ENCODE results near the gene SHISA2.
"Not testable (repeated sequence)": the region's sequence is repeated elsewhere in the genome, so short reads cannot be mapped to it uniquely, and the experiment has no call there.

The SHISA2 gene

DNA sequence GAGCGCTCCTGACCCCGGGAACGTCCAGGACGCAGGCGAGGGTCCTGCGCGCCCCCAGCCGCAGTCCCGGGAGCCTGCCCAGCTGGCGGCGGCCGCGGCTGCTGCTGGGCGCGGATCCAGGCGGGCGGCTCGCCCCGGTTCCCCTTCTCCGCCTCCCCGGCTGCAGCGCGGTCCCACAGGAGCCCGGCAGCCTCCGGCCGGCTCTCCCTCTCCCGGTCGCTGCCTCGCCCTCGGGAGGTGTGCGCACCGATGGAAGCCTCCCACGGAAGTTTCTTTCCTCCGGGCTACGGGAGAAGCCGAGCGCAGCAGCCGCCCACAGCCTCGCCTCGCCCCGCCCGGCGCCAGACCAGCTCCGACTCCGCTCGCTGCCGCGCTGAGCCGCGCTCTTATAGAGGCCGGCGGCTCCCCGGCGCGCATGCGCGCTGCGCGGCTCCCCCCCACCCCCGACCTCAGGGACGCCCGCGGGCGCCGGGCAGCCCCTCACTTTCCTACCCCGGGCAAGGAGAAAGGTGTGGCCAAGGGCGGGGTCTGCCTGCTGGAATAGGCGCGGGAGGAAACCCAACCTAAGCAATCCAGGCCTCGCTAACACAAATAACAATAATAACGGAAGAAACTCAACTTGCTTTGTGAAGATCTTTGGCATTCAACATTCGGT is at the start of gene SHISA2:
TSS of gene SHISA2 (minus strand) at position 360 of the 655 bp plus-strand sequence. CDS start 1,041 bp downstream, outside the sequence.
- Histone ChIP-seq H3K9me3 (peaks cover 24% of the 10 kb centered on the region), H3K36me3 (peaks cover under 1% of the 10 kb centered on the region; the same call in 1 of the 2 replicates), H3K4me1 (peaks cover 41% of the 10 kb centered on the region), H3K9ac (peak within 1 kb of the TSS; percentile 68), H3K4me2 (peak within 1 kb of the TSS; percentile 78), H3K4me3 (peak within 1 kb of the TSS; percentile 73), H3K27ac (peak within 1 kb of the TSS; percentile 33; the same call in 1 of the 2 replicates), H4K20me1 (peaks cover 33% of the 10 kb centered on the region), H3K27me3 (peaks cover 29% of the 10 kb centered on the region)
- no peak for TF ChIP-seq Cebpa-rat (IDR thresholded peaks at IDR 0.05)

GRCh38 chr13:26095846-26096610 is 44.2 kb upstream of the SHISA2 start:
- H4K20me1 ChIP-seq = no peaks in the 10 kb centered on the region

GRCh38 chr13:26095338-26095737 is 43.5 kb upstream of the SHISA2 start:
- no peak overlapping the region for H3K4me3 ChIP-seq
- H3K4me2 ChIP-seq = no peak overlapping the region
- no peak overlapping the region for H3K27ac ChIP-seq
- no peaks in the 10 kb centered on the region for H3K27me3 ChIP-seq
- H3K36me3 ChIP-seq = no peaks in the 10 kb centered on the region
- TF ChIP-seq Cebpa-rat (IDR thresholded peaks at IDR 0.05) = no peak
- no peak overlapping the region for H3K9ac ChIP-seq
- H4K20me1 ChIP-seq = no peaks in the 10 kb centered on the region
- no peaks in the 10 kb centered on the region for H3K4me1 ChIP-seq
- peaks cover 5% of the 10 kb centered on the region for H3K9me3 ChIP-seq

More at GRCh38 chr13:26095846-26096610, 44.2 kb upstream of the SHISA2 start:
- no peak for TF ChIP-seq Cebpa-rat (IDR thresholded peaks at IDR 0.05)
- no peak overlapping the region for H3K4me3 ChIP-seq
- no peak overlapping the region for H3K9ac ChIP-seq
- no peak overlapping the region for H3K4me2 ChIP-seq
- H3K27ac ChIP-seq = no peak overlapping the region
- H3K36me3 ChIP-seq = no peaks in the 10 kb centered on the region
- peaks cover 5% of the 10 kb centered on the region for H3K9me3 ChIP-seq
- H3K27me3 ChIP-seq = no peaks in the 10 kb centered on the region
- no peaks in the 10 kb centered on the region for H3K4me1 ChIP-seq

DNA sequence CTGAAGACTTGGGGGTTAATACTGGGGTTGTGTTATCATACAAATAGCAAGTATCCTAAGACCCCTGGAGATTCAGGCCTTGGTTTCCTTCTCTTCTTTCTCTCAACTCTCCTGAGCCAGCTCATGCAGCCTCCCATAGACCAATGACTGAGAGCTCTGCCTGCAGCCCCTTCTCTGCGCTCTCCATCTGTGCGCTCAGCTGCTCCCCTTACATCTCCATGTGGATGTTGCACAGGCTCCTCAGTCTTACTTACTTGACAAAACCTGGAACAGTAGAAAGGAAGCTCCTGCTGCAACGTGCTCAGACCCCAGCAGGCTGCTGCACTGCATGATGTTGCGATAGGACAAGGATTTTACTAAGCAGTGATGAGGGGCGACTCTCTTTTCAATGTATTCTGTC is 25.0 kb upstream of the SHISA2 start:
- H3K9ac ChIP-seq, H3K4me2 ChIP-seq, H4K20me1 ChIP-seq, H3K4me1 ChIP-seq, H3K27me3 ChIP-seq, H3K4me3 ChIP-seq, H3K27ac ChIP-seq, H3K9me3 ChIP-seq, H3K36me3 ChIP-seq: not testable (repeated sequence)

GRCh38 chr13:26075498-26075897 is 23.7 kb upstream of the SHISA2 start:
- H3K27ac ChIP-seq = no peak overlapping the region
- no peak for TF ChIP-seq Cebpa-rat (IDR thresholded peaks at IDR 0.05)
- H3K4me1 ChIP-seq = 0 out of 2 replicates have a peak, but pooled peaks cover 5% of the 10 kb centered on the region
- H3K4me2 ChIP-seq = no peak overlapping the region
- H3K9me3 ChIP-seq = no peaks in the 10 kb centered on the region
- no peaks in the 10 kb centered on the region for H3K36me3 ChIP-seq
- H3K4me3 ChIP-seq = no peak overlapping the region
- H3K27me3 ChIP-seq = no peaks in the 10 kb centered on the region
- H4K20me1 ChIP-seq = no peaks in the 10 kb centered on the region
- no peak overlapping the region for H3K9ac ChIP-seq

- no peaks in the 10 kb centered on the region for H3K27me3 ChIP-seq
- H3K4me3 ChIP-seq = no peak overlapping the region
- TF ChIP-seq Cebpa-rat (IDR thresholded peaks at IDR 0.05) = no peak
- H3K9me3 ChIP-seq = no peaks in the 10 kb centered on the region
- no peaks in the 10 kb centered on the region for H4K20me1 ChIP-seq
- H3K9ac ChIP-seq = no peak overlapping the region
- H3K27ac ChIP-seq = no peak overlapping the region
- H3K4me1 ChIP-seq = 0 out of 2 replicates have a peak, but pooled peaks cover 5% of the 10 kb centered on the region
- no peak overlapping the region for H3K4me2 ChIP-seq
- no peaks in the 10 kb centered on the region for H3K36me3 ChIP-seq
These were observed 22.9 kb upstream of the SHISA2 start for GRCh38 chr13:26074706-26075105.

DNA sequence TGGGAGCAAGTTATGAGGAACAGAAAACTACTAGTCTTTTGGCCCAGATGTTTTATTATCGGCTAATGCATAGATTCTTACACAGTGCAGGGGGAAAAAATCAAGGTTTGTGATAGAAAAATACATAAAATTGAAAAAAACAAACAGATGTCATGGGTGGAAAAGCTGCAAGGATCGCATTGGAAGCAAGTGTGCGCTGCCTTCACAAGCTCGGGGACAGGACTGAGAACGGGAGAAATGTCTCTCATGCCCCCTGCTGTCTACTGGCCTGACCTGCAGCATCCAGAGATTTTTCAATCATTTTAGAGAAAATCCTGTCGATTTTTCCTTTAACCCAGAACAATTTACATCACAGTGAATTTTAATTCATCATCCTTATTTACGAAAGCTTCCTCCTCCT is 20.5 kb upstream of the SHISA2 start:
- not testable (repeated sequence) for H3K9ac ChIP-seq, H3K36me3 ChIP-seq, H3K27me3 ChIP-seq, H3K4me2 ChIP-seq, H4K20me1 ChIP-seq, H3K4me1 ChIP-seq, H3K9me3 ChIP-seq, H3K27ac ChIP-seq, H3K4me3 ChIP-seq

DNA sequence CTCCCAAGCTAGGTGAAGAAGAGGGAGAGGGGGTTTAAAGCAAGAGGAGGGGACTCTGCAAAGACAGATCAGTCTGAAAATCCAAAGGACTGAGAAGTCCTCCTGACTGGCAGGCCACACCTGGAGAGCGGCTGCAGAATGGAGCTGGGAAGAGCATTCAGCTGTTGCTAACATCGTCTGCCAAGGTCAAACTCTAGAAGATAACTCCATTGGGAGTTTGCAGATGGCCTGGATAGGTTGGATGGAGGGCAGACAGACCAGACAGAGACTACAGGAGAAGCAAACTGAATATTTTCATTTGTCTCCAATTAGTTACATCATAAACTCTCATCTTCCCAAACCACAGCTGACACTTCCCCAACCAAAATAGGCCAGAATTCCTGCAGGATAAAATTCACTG is 19.9 kb upstream of the SHISA2 start:
- Histone ChIP-seq H3K9me3 (no peaks in the 10 kb centered on the region), H3K27ac (no peak overlapping the region), H3K4me3 (no peak overlapping the region), H3K9ac (no peak overlapping the region), H4K20me1 (no peaks in the 10 kb centered on the region), H3K4me1 (0 out of 2 replicates have a peak, but pooled peaks cover 5% of the 10 kb centered on the region), H3K27me3 (no peaks in the 10 kb centered on the region), H3K36me3 (no peaks in the 10 kb centered on the region), H3K4me2 (no peak overlapping the region)
- TF ChIP-seq Cebpa-rat (IDR thresholded peaks at IDR 0.05) = no peak

DNA sequence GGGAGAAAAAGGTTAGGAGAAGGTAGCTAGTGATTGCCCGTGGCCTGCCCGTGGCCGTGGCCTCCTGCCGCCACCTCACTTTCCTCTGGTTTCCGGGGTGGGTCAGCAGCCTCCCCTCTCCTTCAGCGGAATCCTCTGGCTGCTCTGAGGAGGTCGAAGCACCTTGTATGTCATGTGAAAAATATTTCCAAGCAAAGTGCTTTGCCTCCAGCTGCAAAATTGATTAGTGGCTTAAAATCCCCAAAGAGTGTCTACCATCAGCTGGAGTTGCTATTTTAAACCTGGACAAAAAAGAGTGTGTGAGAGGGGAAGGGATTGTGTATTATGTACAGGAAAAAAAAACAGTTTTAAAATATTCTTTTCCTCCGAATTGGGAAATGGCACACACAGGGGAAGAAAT is 17.8 kb upstream of the SHISA2 start:
- H3K36me3 ChIP-seq, H3K4me1 ChIP-seq, H3K27ac ChIP-seq, H3K27me3 ChIP-seq, H3K4me3 ChIP-seq, H3K4me2 ChIP-seq, H3K9me3 ChIP-seq, H3K9ac ChIP-seq, H4K20me1 ChIP-seq: not testable (repeated sequence)

- not testable (repeated sequence) for H3K27me3 ChIP-seq, H3K4me1 ChIP-seq, H3K9ac ChIP-seq, H4K20me1 ChIP-seq, H3K27ac ChIP-seq, H3K9me3 ChIP-seq, H3K4me2 ChIP-seq, H3K36me3 ChIP-seq, H3K4me3 ChIP-seq
These were observed 16.6 kb upstream of the SHISA2 start for GRCh38 chr13:26068372-26068771.
